ENCODE measurements around the gene DDX6. TPM values are rescaled to one million over a fixed set of nuclear protein-coding genes. Genes with fewer than 3 reads are reported as not detected.
"Not testable (repeated sequence)": the region's sequence is repeated elsewhere in the genome, so short reads cannot be mapped to it uniquely, and the experiment has no call there.

The DDX6 gene
- total and polyA plus RNA-seq, 2 donors (not counting 1 experiment from before 2014, with no cell fraction given), result 36.7 to 255 TPM

- ATAC-seq (ENCODE audit: low read depth) (no peak), DNase-seq (no peak)
- Mint-ChIP-seq H3K27me3 (peaks cover 16% of the 10 kb centered on the region), H3K27ac (no peak overlapping the region), H3K9me3 (ENCODE audit: insufficient read depth) (no peaks in the 10 kb centered on the region), H3K4me3 (no peak overlapping the region), H3K4me1 (no peaks in the 10 kb centered on the region)
- no peak for TF ChIP-seq EZH2 (IDR thresholded peaks at IDR 0.05; ENCODE audit: borderline replicate concordance, insufficient read depth, low read depth, low read length, poor library complexity, severe bottlenecking)
- TF ChIP-seq CTCF (IDR thresholded peaks at IDR 0.05), result no peak
- H3K4me2 ChIP-seq (replicated peaks; ENCODE audit: low read depth, low read length, poor library complexity, severe bottlenecking), result no peak overlapping the region
- POLR2A ChIA-PET, result interaction anchor here (0.7 kb wide), 1 partner anchor 100 kb away, joined by 5 read pairs; no protein-coding TSS in a partner anchor
- H3K9ac ChIP-seq (ENCODE audit: low read length), result no peak overlapping the region
- intact Hi-C loops (cut with micrococcal nuclease), result no loop called here
- no peaks in the 10 kb centered on the region for H3K27me3 ChIP-seq (replicated peaks in 1 of 4; ENCODE audit: control extremely low read depth in 1 of 4, control insufficient read depth in 3 of 4, insufficient read depth in 4 of 4, low read length in 3 of 4)
- H3K4me1 ChIP-seq (ENCODE audit: control insufficient read depth in 2 of 2, insufficient read depth in 2 of 2, low read length in 2 of 2), result no peaks in the 10 kb centered on the region
- H3K9me3 ChIP-seq (ENCODE audit: control extremely low read depth in 1 of 3, control insufficient read depth in 2 of 3, insufficient read depth in 1 of 3, low read length in 2 of 3), result no peaks in the 10 kb centered on the region
- H4K20me1 ChIP-seq (ENCODE audit: control insufficient read depth, insufficient read depth, low read length, poor library complexity, severe bottlenecking), result no peaks in the 10 kb centered on the region
- no peaks in the 10 kb centered on the region for H3K79me2 ChIP-seq (ENCODE audit: control insufficient read depth, insufficient read depth, low read length)
- H3K4me3 ChIP-seq (ENCODE audit: control extremely low read depth in 1 of 5, extremely low read depth in 1 of 5, insufficient read depth in 1 of 5, low read depth in 2 of 5, low read length in 4 of 5), result no peak overlapping the region
- H2AFZ ChIP-seq (ENCODE audit: insufficient read depth, low read depth, low read length, poor library complexity, severe bottlenecking), result no peak overlapping the region
- H3K27ac ChIP-seq (ENCODE audit: low read length in 2 of 2), result no peak overlapping the region
- whole genome bisulfite sequencing (ENCODE audit: insufficient coverage), result 100% methylated on average over 1 of the region's 2 CpGs
- CTCF ChIA-PET, result interaction anchor here (0.6 kb wide), 1 partner anchor 23 kb away, joined by 3 read pairs; no protein-coding TSS in a partner anchor
- no peaks in the 10 kb centered on the region for H3K36me3 ChIP-seq (replicated peaks in 1 of 2; ENCODE audit: control extremely low read depth in 1 of 2, control insufficient read depth in 1 of 2, extremely low read depth in 1 of 2, insufficient read depth in 2 of 2, low read length in 1 of 2)
Measured at GRCh38 chr11:118735203-118735602, 55.8 kb downstream of the DDX6 start.

- Histone ChIP-seq H4K20me1 (ENCODE audit: control insufficient read depth, insufficient read depth, low read length, poor library complexity, severe bottlenecking) (no peaks in the 10 kb centered on the region), H3K36me3 (replicated peaks in 1 of 2; ENCODE audit: control extremely low read depth in 1 of 2, control insufficient read depth in 1 of 2, extremely low read depth in 1 of 2, insufficient read depth in 2 of 2, low read length in 1 of 2) (no peaks in the 10 kb centered on the region), H3K27ac (ENCODE audit: low read length in 2 of 2) (no peak overlapping the region), H3K4me1 (ENCODE audit: control insufficient read depth in 2 of 2, insufficient read depth in 2 of 2, low read length in 2 of 2) (no peaks in the 10 kb centered on the region), H3K79me2 (ENCODE audit: control insufficient read depth, insufficient read depth, low read length) (no peaks in the 10 kb centered on the region), H3K9me3 (ENCODE audit: control extremely low read depth in 1 of 3, control insufficient read depth in 2 of 3, insufficient read depth in 1 of 3, low read length in 2 of 3) (no peaks in the 10 kb centered on the region), H3K4me2 (replicated peaks; ENCODE audit: low read depth, low read length, poor library complexity, severe bottlenecking) (no peak overlapping the region), H3K27me3 (replicated peaks in 1 of 4; ENCODE audit: control extremely low read depth in 1 of 4, control insufficient read depth in 3 of 4, insufficient read depth in 4 of 4, low read length in 3 of 4) (no peaks in the 10 kb centered on the region), H2AFZ (ENCODE audit: insufficient read depth, low read depth, low read length, poor library complexity, severe bottlenecking) (no peak overlapping the region), H3K4me3 (ENCODE audit: control extremely low read depth in 1 of 5, extremely low read depth in 1 of 5, insufficient read depth in 1 of 5, low read depth in 2 of 5, low read length in 4 of 5) (no peak overlapping the region), H3K9ac (ENCODE audit: low read length) (no peak overlapping the region)
- intact Hi-C loops (cut with micrococcal nuclease), result no loop called here
- Mint-ChIP-seq H3K27ac (no peak overlapping the region), H3K9me3 (ENCODE audit: insufficient read depth) (no peaks in the 10 kb centered on the region), H3K4me1 (no peaks in the 10 kb centered on the region), H3K4me3 (no peak overlapping the region), H3K27me3 (peaks cover 19% of the 10 kb centered on the region)
- 0% methylated on average over 1 of the region's 4 CpGs for WGBS (ENCODE audit: insufficient coverage)
- POLR2A ChIA-PET, result interaction anchor here (0.6 kb wide), 2 partner anchors 88 to 126 kb away, joined by 3 to 6 read pairs; no protein-coding TSS in a partner anchor
- ATAC-seq (ENCODE audit: low read depth), result no peak
- no peak for DNase-seq
- no peak for TF ChIP-seq CTCF (IDR thresholded peaks at IDR 0.05)
- TF ChIP-seq EZH2 (IDR thresholded peaks at IDR 0.05; ENCODE audit: borderline replicate concordance, insufficient read depth, low read depth, low read length, poor library complexity, severe bottlenecking), result no peak
- CTCF ChIA-PET, result no interaction called here
Measured at GRCh38 chr11:118734031-118734430, 56.9 kb downstream of the DDX6 start.

GRCh38 chr11:118729753-118730152 is 61.2 kb downstream of the DDX6 start:
- H3K27me3 ChIP-seq (replicated peaks in 1 of 4; ENCODE audit: control extremely low read depth in 1 of 4, control insufficient read depth in 3 of 4, insufficient read depth in 4 of 4, low read length in 3 of 4); CTCF ChIA-PET; H3K4me3 ChIP-seq (ENCODE audit: control extremely low read depth in 1 of 5, extremely low read depth in 1 of 5, insufficient read depth in 1 of 5, low read depth in 2 of 5, low read length in 4 of 5); H4K20me1 ChIP-seq (ENCODE audit: control insufficient read depth, insufficient read depth, low read length, poor library complexity, severe bottlenecking); H2AFZ ChIP-seq (ENCODE audit: insufficient read depth, low read depth, low read length, poor library complexity, severe bottlenecking); H3K79me2 ChIP-seq (ENCODE audit: control insufficient read depth, insufficient read depth, low read length); H3K9me3 ChIP-seq (ENCODE audit: control extremely low read depth in 1 of 3, control insufficient read depth in 2 of 3, insufficient read depth in 1 of 3, low read length in 2 of 3); H3K27ac Mint-ChIP-seq; H3K27ac ChIP-seq (ENCODE audit: low read length in 2 of 2); H3K4me2 ChIP-seq (replicated peaks; ENCODE audit: low read depth, low read length, poor library complexity, severe bottlenecking); H3K4me1 ChIP-seq (ENCODE audit: control insufficient read depth in 2 of 2, insufficient read depth in 2 of 2, low read length in 2 of 2); H3K36me3 ChIP-seq (replicated peaks in 1 of 2; ENCODE audit: control extremely low read depth in 1 of 2, control insufficient read depth in 1 of 2, extremely low read depth in 1 of 2, insufficient read depth in 2 of 2, low read length in 1 of 2); H3K4me1 Mint-ChIP-seq; H3K9ac ChIP-seq (ENCODE audit: low read length); DNase-seq; H3K9me3 Mint-ChIP-seq (ENCODE audit: insufficient read depth); POLR2A ChIA-PET; ATAC-seq (ENCODE audit: low read depth); intact Hi-C loops (cut with micrococcal nuclease); H3K4me3 Mint-ChIP-seq: not testable (repeated sequence)
- H3K27me3 Mint-ChIP-seq, result peaks cover 25% of the 10 kb centered on the region
- whole genome bisulfite sequencing (ENCODE audit: insufficient coverage), result no CpG with 5 or more reads among the region's 6 CpGs

Data from B cell (primary cell).